ENCODE data around the gene TENT4B. TPM values are rescaled to one million over a fixed set of nuclear protein-coding genes. Genes with fewer than 3 reads are reported as not detected.

The TENT4B gene
- total RNA-seq, 1 experiment from 2014 or later: 13.0 TPM

GRCh38 chr16:50166511-50167500 lies 13.7 kb downstream of the TENT4B start:
- Histone ChIP-seq H3K9me3 (ENCODE audit: control insufficient read depth, low read depth, low read length) (no peaks in the 10 kb centered on the region), H3K23ac (ENCODE audit: insufficient read length, low read depth, low read length) (no peak overlapping the region), H3K27ac (ENCODE audit: insufficient read length, low read depth, low read length) (no peak overlapping the region), H3K9ac (ENCODE audit: extremely low read depth, insufficient read length, low read length) (no peak overlapping the region), H3K4ac (ENCODE audit: low read depth, low read length) (no peak overlapping the region), H2AK5ac (ENCODE audit: insufficient read length, low read length) (no peak overlapping the region), H4K91ac (ENCODE audit: insufficient read length, low read depth, low read length) (no peak overlapping the region), H3K14ac (ENCODE audit: insufficient read depth, low read length) (no peak overlapping the region), H2BK12ac (ENCODE audit: insufficient read length, low read depth, low read length) (no peak overlapping the region), H2BK15ac (ENCODE audit: low read depth, low read length) (no peak overlapping the region), H4K5ac (ENCODE audit: insufficient read length, low read depth, low read length) (no peak overlapping the region), H3K79me1 (ENCODE audit: insufficient read depth, low read depth, low read length, poor library complexity, severe bottlenecking) (peaks cover 2% of the 10 kb centered on the region), H3K23me2 (ENCODE audit: insufficient read length, low read depth, low read length, poor library complexity, severe bottlenecking) (no peaks in the 10 kb centered on the region), H3K56ac (ENCODE audit: insufficient read length, low read depth, low read length) (no peak overlapping the region), H2BK120ac (ENCODE audit: low read depth, low read length, poor library complexity, severe bottlenecking) (no peak overlapping the region), H3K27me3 (ENCODE audit: insufficient read depth, low read length) (no peaks in the 10 kb centered on the region), H2BK20ac (ENCODE audit: low read depth, low read length, poor library complexity, severe bottlenecking) (no peak overlapping the region), H4K8ac (replicated peaks; ENCODE audit: insufficient read length, low read depth, low read length) (no peak overlapping the region), H4K20me1 (ENCODE audit: control insufficient read depth, insufficient read depth, insufficient read length) (no peaks in the 10 kb centered on the region), H3K18ac (ENCODE audit: insufficient read length, low read depth, low read length) (no peak overlapping the region), H3K79me2 (ENCODE audit: insufficient read depth, low read length) (peaks cover under 1% of the 10 kb centered on the region; the same call in 1 of the 2 replicates), H2BK5ac (ENCODE audit: insufficient read length, low read length) (no peak overlapping the region), H3K4me1 (ENCODE audit: insufficient read depth, low read length) (no peaks in the 10 kb centered on the region), H3T11ph (ENCODE audit: low read length) (no peak overlapping the region), H3K4me2 (ENCODE audit: insufficient read depth, insufficient read length, low read length) (no peak overlapping the region), H2AFZ (ENCODE audit: low read length) (no peak overlapping the region)
- no CpG with 5 or more reads among the region's 9 CpGs for WGBS (ENCODE audit: extremely low coverage, insufficient read length, low lambda C conversion rate)
- TF ChIP-seq CTCF (conservative IDR thresholded peaks at IDR 0.05): no peak
- no peaks in the 10 kb centered on the region for H3K9me3 Mint-ChIP-seq
- H3K27me3 Mint-ChIP-seq (ENCODE audit: low read depth): no peaks in the 10 kb centered on the region
- no peak for DNase-seq
- H3K4me1 Mint-ChIP-seq: peaks cover 9 to 10% of the 10 kb centered on the region in 2 experiments
- peak overlapping the region in 1 of 3 experiments; percentile 52; a peak in 2 of 7 replicates for H3K27ac Mint-ChIP-seq
- no peak overlapping the region for H3K4me3 Mint-ChIP-seq
- H3K36me3 Mint-ChIP-seq (ENCODE audit: insufficient read depth in 1 of 3, low read depth in 3 of 3): peaks cover 0 to 2% (median 0%) of the 10 kb centered on the region in 3 experiments; a peak in 2 of 7 replicates
